K562 (cell line): ENCODE measurements around the gene SLC38A10. TPM values are rescaled to one million over a fixed set of nuclear protein-coding genes. Genes with fewer than 3 reads are reported as not detected.
A peak's percentile ranks its signal among the peaks of the same experiment; 100 is the strongest.

Source experiments
- ATAC-seq: fragments of 200-7000 bp; cut with Tn5 transposase; 3 replicates; pipeline ENCODE4 v1.9.1; 2020; ENCODE audit warnings: moderate library complexity
- BruUV-seq: library from RNA; stranded (reverse); fragments of 400-500 nt; replicated peaks from 2 replicates; lab custom pipeline; 2021; lab: Mats Ljungman, UMichigan
- CTCF ChIA-PET: fragments of 300-600 bp; formaldehyde crosslinking; extraction: SDS; loops from one replicate; lab custom pipeline; 2021; ENCODE audit warnings: low intra/inter-chr PET ratio; lab: Yijun Ruan, JAX
- POLR2A ChIA-PET: fragments of 300-600, 350-650 bp; sonication (Branson Sonifier 250); formaldehyde crosslinking; extraction: SDS; loops from one replicate; lab custom pipeline; 2021; ENCODE audit warnings: antibody characterized with exemption, inconsistent platforms; lab: Yijun Ruan, JAX
- DNase-seq, 4 experiments: peaks; one replicate each; pipeline versions ENCODE4 v3.0.0 to v3.0.0-alpha.2; 2011 to 2018; ENCODE audit warnings: low spot score in 3 of 4, mixed read lengths in 3 of 4; ENCODE audit errors: extremely low read depth in 1 of 4
- FAIRE-seq: peaks from 2 replicates; lab custom pipeline; 2011; peaks lifted over from hg19 to GRCh38; lab: Jason Lieb, UNC
- H2AFZ ChIP-seq: 2 replicates; pipeline ENCODE4 v1.6.0; 2011; ENCODE audit warnings: low read depth, low read length, control low read depth, inconsistent platforms
- H3K27ac ChIP-seq: fragments of 200-600 bp; 3 replicates; pipeline ENCODE4 v1.8.0; 2011; ENCODE audit warnings: low read depth, mild to moderate bottlenecking, control low read depth, inconsistent platforms, low read length, moderate library complexity, mixed read lengths; ENCODE audit errors: extremely low read depth
- H3K27me3 ChIP-seq, 2 experiments: fragments of 300-600 bp in 1 of 2; 2 replicates in 1 of 2; 3 replicates in 1 of 2; pipeline versions ENCODE4 v1.6.0 to v1.8.0; 2011; ENCODE audit warnings: inconsistent platforms in 2 of 2, low read length in 2 of 2, mild to moderate bottlenecking in 1 of 2, mixed read lengths in 1 of 2, moderate library complexity in 1 of 2; ENCODE audit not compliant: control insufficient read depth in 2 of 2, insufficient read depth in 2 of 2
- H3K36me3 ChIP-seq: fragments of 300-600 bp; 3 replicates; pipeline ENCODE4 v1.8.0; 2011; ENCODE audit warnings: mild to moderate bottlenecking, low read length, inconsistent platforms; ENCODE audit not compliant: control insufficient read depth, insufficient read depth
- H3K4me1 ChIP-seq, 2 experiments: fragments of 200-600 bp in 1 of 2; replicated peaks in 1 of 2; 2 replicates in 1 of 2; 3 replicates in 1 of 2; pipeline versions ENCODE4 v1.5.1 to v1.8.0; 2011; ENCODE audit warnings: inconsistent platforms in 2 of 2, low read length in 2 of 2, mild to moderate bottlenecking in 1 of 2, mixed read lengths in 1 of 2, moderate library complexity in 1 of 2; ENCODE audit not compliant: control insufficient read depth in 2 of 2, insufficient read depth in 2 of 2
- H3K4me2 ChIP-seq: 2 replicates; pipeline ENCODE4 v1.6.1; 2011; ENCODE audit warnings: low read length, control low read depth, inconsistent platforms, mixed read lengths; ENCODE audit not compliant: insufficient read depth
- H3K4me3 ChIP-seq: fragments of 200-600 bp; sonication (generic), shearing (Covaris generic); 2 replicates; pipeline ENCODE4 v1.5.1; 2016; ENCODE audit warnings: control low read depth, inconsistent platforms
- H3K79me2 ChIP-seq: fragments of 200-600 bp; 3 replicates; pipeline ENCODE4 v1.8.0; 2011; ENCODE audit warnings: low read length, inconsistent platforms; ENCODE audit not compliant: control insufficient read depth, insufficient read depth
- H3K9ac ChIP-seq, 2 experiments: 2 replicates each; pipeline versions ENCODE4 v1.6.0 to v1.6.1; 2011; ENCODE audit warnings: low read depth in 2 of 2, low read length in 2 of 2, control low read depth in 1 of 2, inconsistent platforms in 1 of 2, mild to moderate bottlenecking in 1 of 2, mixed read lengths in 1 of 2; ENCODE audit not compliant: insufficient read depth in 1 of 2
- H3K9me1 ChIP-seq: one replicate; pipeline ENCODE4 v1.6.0; 2011; ENCODE audit warnings: inconsistent platforms, mild to moderate bottlenecking, low read length, moderate library complexity; ENCODE audit not compliant: control insufficient read depth, insufficient read depth
- H3K9me3 ChIP-seq: replicated peaks from 2 replicates; pipeline ENCODE4 v1.5.1; 2011; ENCODE audit warnings: low read depth, low read length, inconsistent platforms; ENCODE audit not compliant: control insufficient read depth, insufficient read depth
- H4K20me1 ChIP-seq: replicated peaks from 2 replicates; pipeline ENCODE4 v1.6.1; 2011; ENCODE audit warnings: low read length, inconsistent platforms, mixed read lengths; ENCODE audit not compliant: control insufficient read depth, insufficient read depth
- EHMT2 ChIP-seq: fragments of 450-650 bp; IDR thresholded peaks from 2 replicates; pipeline ENCODE4 v1.6.1; 2018; ENCODE audit warnings: antibody characterized with exemption
- GATAD2B ChIP-seq: fragments of 450-650 bp; IDR thresholded peaks from 2 replicates; pipeline ENCODE4 v1.6.1; 2017; ENCODE audit warnings: mild to moderate bottlenecking, borderline replicate concordance
- POLR2G ChIP-seq: fragments of 200-400 bp; formaldehyde crosslinking; IDR thresholded peaks from 2 replicates; pipeline ENCODE4 v1.6.1; 2017; ENCODE audit warnings: low read depth, mild to moderate bottlenecking, antibody characterized with exemption, low read length, moderate library complexity
- THRB ChIP-seq: fragments of 450-650 bp; formaldehyde crosslinking; conservative IDR thresholded peaks from 2 replicates; pipeline ENCODE4 v1.4.0; 2022; ENCODE audit warnings: mild to moderate bottlenecking, missing genetic modification characterization
- ZHX1 ChIP-seq: fragments of 150-350 bp; conservative IDR thresholded peaks from 2 replicates; pipeline ENCODE4 v1.6.1; 2014; ENCODE audit warnings: low read length
- ZKSCAN1 ChIP-seq: fragments of 150-350 bp; IDR thresholded peaks from 2 replicates; pipeline ENCODE4 v1.6.1; 2016; ENCODE audit warnings: low read depth, low read length
- ZNF347 ChIP-seq: fragments of 450-650 bp; formaldehyde crosslinking; IDR thresholded peaks from 2 replicates; pipeline ENCODE4 v1.4.0; 2020; ENCODE audit warnings: low read depth, mild to moderate bottlenecking, moderate library complexity
- ZNF655 ChIP-seq: fragments of 250-450 bp; sonication (Bioruptor Pico); IDR thresholded peaks from 2 replicates; pipeline ENCODE4 v1.5.0; 2021
- WGBS: fragments of 100-300 bp; shearing (Covaris generic); methylation state at CpG from one replicate; pipeline ENCODE4 v1.1.6; 2016; ENCODE audit warnings: low coverage, mixed read lengths; ENCODE audit not compliant: insufficient coverage; ENCODE audit errors: missing lambda C conversion rate; 5-methylcytosine and 5-hydroxymethylcytosine counted together
- in situ Hi-C: fragments of 300-500 bp; cut with MboI; formaldehyde crosslinking; loops from 4 replicates; pipeline ENCODE4 v1.15.0; 2018; ENCODE audit warnings: inconsistent platforms, mixed read lengths
- intact Hi-C: fragments of 100-400 bp; cut with micrococcal nuclease; formaldehyde crosslinking; loops from 2 replicates; pipeline ENCODE4 v1.14.2; 2022
- polyA plus RNA-seq, 8 experiments: library from polyadenylated mRNA; depleted of rRNA in 4 of 8; stranded (reverse) in 5 of 8; unstranded in 3 of 8; fragments of >200 nt; fragmentation: Nextera tagmentation in 2 of 8; fragmentation: Illumina TruSeq in 1 of 8; extraction: Ambion mirVana in 2 of 8; extraction: Trizol in 1 of 8; gene quantifications; 2 replicates each; pipeline versions ENCODE4 v1.2.1 to v1.2.3, GENCODE V29; 2011 to 2014; ENCODE audit warnings: inconsistent platforms in 1 of 8, missing spikeins in 1 of 8
- total RNA-seq, 7 experiments: library from RNA; depleted of rRNA in 6 of 7; stranded (reverse); fragments of >200 nt in 6 of 7; fragmentation: Illumina TruSeq in 2 of 7; extraction: Trizol in 2 of 7; gene quantifications; 2 replicates each; pipeline versions ENCODE4 v1.2.1 to v1.2.3, GENCODE V29; 2011 to 2021; ENCODE audit warnings: low replicate concordance in 1 of 7

SLC38A10 gene
- total and polyA plus RNA-seq, 9 of the 15 experiments (the other 6 are each of a cell fraction or from before 2014, with no cell fraction given) = 0.45 to 54.2 (median 13.8) TPM

GRCh38 chr17:81237591-81238489, 57.3 kb downstream of the SLC38A10 start (continued):
- TF ChIP-seq ZNF655 (CRISPR knock-in tag) = no peak
- no peak for TF ChIP-seq GATAD2B

- no TSS peak for BruUV-seq
- Histone ChIP-seq H3K9ac (peak overlapping the region in 1 of 2 experiments; percentile 41; a peak in 2 of 4 replicates), H3K9me3 (no peaks in the 10 kb centered on the region), H2AFZ (no peak overlapping the region), H3K9me1 (peaks cover 9% of the 10 kb centered on the region), H3K4me2 (no peak overlapping the region), H4K20me1 (peaks cover 33% of the 10 kb centered on the region), H3K4me3 (no peak overlapping the region), H3K4me1 (peaks cover 29 to 93% of the 10 kb centered on the region in 2 experiments), H3K36me3 (peaks cover 20% of the 10 kb centered on the region; the same call in 1 of the 3 replicates), H3K27me3 (no peaks in the 10 kb centered on the region)
- FAIRE-seq (no peak), ATAC-seq (no peak), DNase-seq (no peak)
- intact Hi-C loops (loop anchor here (10.0 kb wide), 1 partner anchor 222 kb away; no protein-coding TSS in a partner anchor), in situ Hi-C loops (loop anchor here (25.0 kb wide), 1 partner anchor 99 kb away; no protein-coding TSS in a partner anchor)
- 90% methylated on average over 20 of the region's 21 CpGs for WGBS
- TF ChIP-seq ZNF347 (CRISPR knock-in tag) (no peak), EHMT2 (no peak), ZKSCAN1 (no peak), ZHX1 (no peak), THRB (CRISPR knock-in tag) (no peak), POLR2G (0 out of 2 replicates have a peak, but pooled peaks have one; percentile 4)
- TF ChIP-seq, all 486 proteins: peak for 1
- H3K27ac ChIP-seq = no peak overlapping the region
- H3K79me2 ChIP-seq = peaks cover 32% of the 10 kb centered on the region
- ChIA-PET CTCF (no interaction called here), POLR2A (no interaction called here)
Observed at GRCh38 chr17:81236784-81237183, 58.3 kb downstream of the SLC38A10 start.
